K562 (cell line): ENCODE measurements around the gene TAF1B. TPM values are rescaled to one million over a fixed set of nuclear protein-coding genes. Genes with fewer than 3 reads are reported as not detected.

Source experiments
- ATAC-seq: fragments of 200-7000 bp; cut with Tn5 transposase; 3 replicates; pipeline ENCODE4 v1.9.1; 2020; ENCODE audit warnings: moderate library complexity
- BruUV-seq: library from RNA; stranded (reverse); fragments of 400-500 nt; replicated peaks from 2 replicates; lab custom pipeline; 2021; lab: Mats Ljungman, UMichigan
- CTCF ChIA-PET: fragments of 300-600 bp; formaldehyde crosslinking; extraction: SDS; loops from one replicate; lab custom pipeline; 2021; ENCODE audit warnings: low intra/inter-chr PET ratio; lab: Yijun Ruan, JAX
- POLR2A ChIA-PET: fragments of 300-600, 350-650 bp; sonication (Branson Sonifier 250); formaldehyde crosslinking; extraction: SDS; loops from one replicate; lab custom pipeline; 2021; ENCODE audit warnings: antibody characterized with exemption, inconsistent platforms; lab: Yijun Ruan, JAX
- DNase-seq, 4 experiments: peaks; one replicate each; pipeline versions ENCODE4 v3.0.0 to v3.0.0-alpha.2; 2011 to 2018; ENCODE audit warnings: low spot score in 3 of 4, mixed read lengths in 3 of 4; ENCODE audit errors: extremely low read depth in 1 of 4
- FAIRE-seq: peaks from 2 replicates; lab custom pipeline; 2011; peaks lifted over from hg19 to GRCh38; lab: Jason Lieb, UNC
- H2AFZ ChIP-seq: 2 replicates; pipeline ENCODE4 v1.6.0; 2011; ENCODE audit warnings: low read depth, low read length, control low read depth, inconsistent platforms
- H3K27ac ChIP-seq: fragments of 200-600 bp; 3 replicates; pipeline ENCODE4 v1.8.0; 2011; ENCODE audit warnings: low read depth, mild to moderate bottlenecking, control low read depth, inconsistent platforms, low read length, moderate library complexity, mixed read lengths; ENCODE audit errors: extremely low read depth
- H3K27me3 ChIP-seq, 2 experiments: fragments of 300-600 bp in 1 of 2; 2 replicates in 1 of 2; 3 replicates in 1 of 2; pipeline versions ENCODE4 v1.6.0 to v1.8.0; 2011; ENCODE audit warnings: inconsistent platforms in 2 of 2, low read length in 2 of 2, mild to moderate bottlenecking in 1 of 2, mixed read lengths in 1 of 2, moderate library complexity in 1 of 2; ENCODE audit not compliant: control insufficient read depth in 2 of 2, insufficient read depth in 2 of 2
- H3K36me3 ChIP-seq: fragments of 300-600 bp; 3 replicates; pipeline ENCODE4 v1.8.0; 2011; ENCODE audit warnings: mild to moderate bottlenecking, low read length, inconsistent platforms; ENCODE audit not compliant: control insufficient read depth, insufficient read depth
- H3K4me1 ChIP-seq, 2 experiments: fragments of 200-600 bp in 1 of 2; replicated peaks in 1 of 2; 2 replicates in 1 of 2; 3 replicates in 1 of 2; pipeline versions ENCODE4 v1.5.1 to v1.8.0; 2011; ENCODE audit warnings: inconsistent platforms in 2 of 2, low read length in 2 of 2, mild to moderate bottlenecking in 1 of 2, mixed read lengths in 1 of 2, moderate library complexity in 1 of 2; ENCODE audit not compliant: control insufficient read depth in 2 of 2, insufficient read depth in 2 of 2
- H3K4me2 ChIP-seq: 2 replicates; pipeline ENCODE4 v1.6.1; 2011; ENCODE audit warnings: low read length, control low read depth, inconsistent platforms, mixed read lengths; ENCODE audit not compliant: insufficient read depth
- H3K4me3 ChIP-seq: fragments of 200-600 bp; sonication (generic), shearing (Covaris generic); 2 replicates; pipeline ENCODE4 v1.5.1; 2016; ENCODE audit warnings: control low read depth, inconsistent platforms
- H3K79me2 ChIP-seq: fragments of 200-600 bp; 3 replicates; pipeline ENCODE4 v1.8.0; 2011; ENCODE audit warnings: low read length, inconsistent platforms; ENCODE audit not compliant: control insufficient read depth, insufficient read depth
- H3K9ac ChIP-seq, 2 experiments: 2 replicates each; pipeline versions ENCODE4 v1.6.0 to v1.6.1; 2011; ENCODE audit warnings: low read depth in 2 of 2, low read length in 2 of 2, control low read depth in 1 of 2, inconsistent platforms in 1 of 2, mild to moderate bottlenecking in 1 of 2, mixed read lengths in 1 of 2; ENCODE audit not compliant: insufficient read depth in 1 of 2
- H3K9me1 ChIP-seq: one replicate; pipeline ENCODE4 v1.6.0; 2011; ENCODE audit warnings: inconsistent platforms, mild to moderate bottlenecking, low read length, moderate library complexity; ENCODE audit not compliant: control insufficient read depth, insufficient read depth
- H3K9me3 ChIP-seq: replicated peaks from 2 replicates; pipeline ENCODE4 v1.5.1; 2011; ENCODE audit warnings: low read depth, low read length, inconsistent platforms; ENCODE audit not compliant: control insufficient read depth, insufficient read depth
- H4K20me1 ChIP-seq: replicated peaks from 2 replicates; pipeline ENCODE4 v1.6.1; 2011; ENCODE audit warnings: low read length, inconsistent platforms, mixed read lengths; ENCODE audit not compliant: control insufficient read depth, insufficient read depth
- OTX1 ChIP-seq: fragments of 450-650 bp; formaldehyde crosslinking; IDR thresholded peaks from 2 replicates; pipeline ENCODE4 v1.4.0; 2022; ENCODE audit warnings: mild to moderate bottlenecking
- UBTF ChIP-seq, 2 experiments: IDR thresholded peaks; 2 replicates each; pipeline ENCODE4 v1.6.1; 2012; ENCODE audit warnings: improper control_type of control experiment in 2 of 2, low read depth in 2 of 2, low read length in 2 of 2, borderline replicate concordance in 1 of 2
- ZBTB26 ChIP-seq: fragments of 450-650 bp; formaldehyde crosslinking; IDR thresholded peaks from 2 replicates; pipeline ENCODE4 v1.4.0; 2022; ENCODE audit warnings: missing genetic modification characterization
- WGBS: fragments of 100-300 bp; shearing (Covaris generic); methylation state at CpG from one replicate; pipeline ENCODE4 v1.1.6; 2016; ENCODE audit warnings: low coverage, mixed read lengths; ENCODE audit not compliant: insufficient coverage; ENCODE audit errors: missing lambda C conversion rate; 5-methylcytosine and 5-hydroxymethylcytosine counted together
- in situ Hi-C: fragments of 300-500 bp; cut with MboI; formaldehyde crosslinking; loops from 4 replicates; pipeline ENCODE4 v1.15.0; 2018; ENCODE audit warnings: inconsistent platforms, mixed read lengths
- intact Hi-C: fragments of 100-400 bp; cut with micrococcal nuclease; formaldehyde crosslinking; loops from 2 replicates; pipeline ENCODE4 v1.14.2; 2022
- polyA plus RNA-seq, 8 experiments: library from polyadenylated mRNA; depleted of rRNA in 4 of 8; stranded (reverse) in 5 of 8; unstranded in 3 of 8; fragments of >200 nt; fragmentation: Nextera tagmentation in 2 of 8; fragmentation: Illumina TruSeq in 1 of 8; extraction: Ambion mirVana in 2 of 8; extraction: Trizol in 1 of 8; gene quantifications; 2 replicates each; pipeline versions ENCODE4 v1.2.1 to v1.2.3, GENCODE V29; 2011 to 2014; ENCODE audit warnings: inconsistent platforms in 1 of 8, missing spikeins in 1 of 8
- total RNA-seq, 7 experiments: library from RNA; depleted of rRNA in 6 of 7; stranded (reverse); fragments of >200 nt in 6 of 7; fragmentation: Illumina TruSeq in 2 of 7; extraction: Trizol in 2 of 7; gene quantifications; 2 replicates each; pipeline versions ENCODE4 v1.2.1 to v1.2.3, GENCODE V29; 2011 to 2021; ENCODE audit warnings: low replicate concordance in 1 of 7

TAF1B gene
- total and polyA plus RNA-seq, 9 of the 15 experiments (the other 6 are each of a cell fraction or from before 2014, with no cell fraction given) = 8.8 to 25.1 (median 17.3) TPM

GRCh38 chr2:9908639-9909038 lies 65.4 kb downstream of the TAF1B start:
- CTCF ChIA-PET = no interaction called here
- peak; percentile 62 for FAIRE-seq
- POLR2A ChIA-PET = interaction anchor here (2.5 kb wide), 1 partner anchor 8 kb away, joined by 7 read pairs; no protein-coding TSS in a partner anchor

More at GRCh38 chr2:9908639-9909038, 65.4 kb downstream of the TAF1B start:
- TF ChIP-seq ZBTB26 = no peak
- no peak for TF ChIP-seq OTX1 (CRISPR knock-in tag)
- no peak for TF ChIP-seq UBTF (IDR thresholded peaks at IDR 0.05; ENCODE audit: borderline replicate concordance in 1 of 2, low read depth in 2 of 2, low read length in 2 of 2)
- no peak overlapping the region for H2AFZ ChIP-seq
- 100% methylated on average over 1 of the region's 1 CpG for WGBS
- DNase-seq (no peak), ATAC-seq (no peak)
- in situ Hi-C loops = no loop called here
- peaks cover 19% of the 10 kb centered on the region; the same call in 2 of the 3 replicates for H3K36me3 ChIP-seq
- no peaks in the 10 kb centered on the region for H4K20me1 ChIP-seq
- H3K9me3 ChIP-seq = no peaks in the 10 kb centered on the region
- intact Hi-C loops = no loop called here
- no peaks in the 10 kb centered on the region for H3K79me2 ChIP-seq
- BruUV-seq = no TSS peak
- no peak overlapping the region for H3K4me2 ChIP-seq
- no peak overlapping the region for H3K9ac ChIP-seq
- no peaks in the 10 kb centered on the region for H3K27me3 ChIP-seq
- H3K4me3 ChIP-seq = no peak overlapping the region
- no peaks in the 10 kb centered on the region for H3K9me1 ChIP-seq
- no peak overlapping the region for H3K27ac ChIP-seq
- H3K4me1 ChIP-seq = peaks cover 0 to 3% of the 10 kb centered on the region in 2 experiments; a peak in 2 of 5 replicates
